ENCODE measurements around the gene ZMPSTE24.
"Not testable (repeated sequence)": the region's sequence is repeated elsewhere in the genome, so short reads cannot be mapped to it uniquely, and the experiment has no call there.

ZMPSTE24 gene

DNA sequence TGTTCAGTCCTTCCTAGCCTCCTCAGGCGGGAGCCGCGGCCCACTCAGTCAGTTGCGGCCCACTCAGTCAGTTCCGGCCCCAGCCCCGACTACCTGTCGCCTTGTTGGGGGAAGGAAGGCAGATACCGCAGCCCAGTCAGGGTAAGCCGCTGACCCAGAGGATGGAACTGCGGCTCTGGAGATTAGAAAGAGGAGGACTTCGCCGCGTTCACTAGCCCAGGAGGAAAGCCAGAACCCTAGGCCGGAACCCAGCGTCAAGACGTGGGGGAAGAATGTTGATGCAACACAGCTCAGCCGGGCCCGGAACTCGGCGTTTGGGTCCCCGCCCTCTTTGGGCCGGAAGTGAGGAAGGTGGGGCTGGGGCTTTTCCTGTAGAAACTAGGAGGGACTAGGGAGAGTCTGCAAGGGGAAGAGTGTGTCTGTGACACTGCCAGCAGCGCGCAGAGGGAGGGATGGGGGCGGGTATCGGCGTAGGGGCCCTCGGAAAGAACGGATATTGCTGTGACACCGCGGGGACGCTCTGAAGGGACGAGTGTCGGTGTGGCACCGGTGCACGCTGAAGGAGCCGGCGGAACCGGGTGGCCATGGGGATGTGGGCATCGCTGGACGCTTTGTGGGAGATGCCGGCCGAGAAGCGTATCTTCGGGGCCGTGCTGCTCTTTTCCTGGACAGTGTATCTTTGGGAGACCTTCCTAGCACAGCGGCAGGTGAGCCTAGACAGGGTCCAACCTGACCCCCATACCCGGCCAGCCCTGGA, at the start of gene ZMPSTE24:
Gene ZMPSTE24, plus strand, starts transcription at position 549 of the 757 bp plus-strand sequence. Its CDS starts 36 bp downstream, at position 585.
- FAIRE-seq = peak; percentile 43

- no peak for FAIRE-seq
Observed at GRCh38 chr1:40210511-40211204, 47.4 kb upstream of the ZMPSTE24 start.

DNA sequence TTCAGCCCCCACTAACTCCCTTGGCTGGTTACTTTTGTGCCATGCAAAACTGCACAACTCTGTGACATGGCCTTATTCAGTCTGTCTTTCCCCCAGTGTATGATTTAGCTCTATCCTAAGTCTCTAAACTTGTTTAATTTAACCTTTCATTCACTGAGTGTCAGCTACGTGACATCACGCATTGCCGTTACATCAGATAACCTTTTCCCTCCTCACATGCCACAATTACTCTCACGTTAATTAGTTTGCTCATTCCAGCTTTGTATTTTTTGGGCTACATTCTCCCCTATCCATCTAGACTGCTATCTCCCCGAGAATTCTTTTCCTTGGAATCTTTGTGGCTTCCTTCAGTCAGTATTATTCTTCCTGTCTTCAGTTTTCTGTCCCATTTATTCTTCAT, 39.7 kb upstream of the ZMPSTE24 start:
- no peak for FAIRE-seq

DNA sequence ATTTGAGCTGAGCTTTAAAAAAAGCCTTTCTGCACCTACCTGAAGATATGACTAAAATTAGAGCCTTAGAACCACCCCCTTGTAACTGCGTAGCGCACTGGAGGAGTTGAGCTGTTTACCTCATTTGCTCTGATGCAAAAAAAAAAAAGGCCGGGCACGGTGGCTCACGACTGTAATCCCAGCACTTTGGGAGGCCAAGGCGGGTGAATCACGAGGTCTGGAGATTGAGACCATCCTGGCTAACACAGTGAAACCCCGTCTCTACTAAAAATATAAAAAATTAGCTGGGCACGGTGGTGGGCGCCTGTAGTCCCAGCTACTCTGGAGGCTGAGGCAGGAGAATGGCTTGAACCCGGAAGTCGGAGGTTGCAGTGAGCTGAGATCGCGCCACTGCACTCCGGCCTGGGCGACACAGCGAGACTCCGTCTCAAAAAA, 36.5 kb upstream of the ZMPSTE24 start:
- FAIRE-seq = not testable (repeated sequence)

- FAIRE-seq = peak; percentile 5
Observed at GRCh38 chr1:40221977-40222772, 35.9 kb upstream of the ZMPSTE24 start.

GRCh38 chr1:40224040-40224439, 34.0 kb upstream of the ZMPSTE24 start:
- no peak for FAIRE-seq

- no peak for FAIRE-seq
Observed at GRCh38 chr1:40226192-40226591, 31.8 kb upstream of the ZMPSTE24 start.

DNA sequence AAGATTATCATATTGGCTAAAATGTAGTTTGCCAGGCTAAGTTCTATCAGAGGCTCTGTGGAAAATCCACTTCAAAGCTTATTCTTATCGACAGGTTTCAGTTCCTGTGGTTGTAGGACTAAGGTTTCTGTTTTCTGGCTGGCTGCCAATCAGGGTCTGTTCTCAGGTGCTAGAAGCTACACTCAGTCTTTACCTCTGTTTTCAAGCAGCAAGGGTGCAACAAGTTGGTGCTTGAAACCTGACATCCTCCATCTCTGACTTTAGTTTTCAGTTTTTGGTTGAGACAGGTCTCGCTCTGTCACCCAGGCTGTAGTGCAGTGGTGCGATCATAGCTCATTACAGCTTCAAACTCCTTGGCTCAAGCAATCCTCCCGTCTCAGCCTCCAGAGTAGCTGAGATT, 25.6 kb upstream of the ZMPSTE24 start:
- FAIRE-seq = no peak

- no peak for FAIRE-seq
Observed at GRCh38 chr1:40239626-40240025, 18.4 kb upstream of the ZMPSTE24 start.

GRCh38 chr1:40240390-40240789, 17.6 kb upstream of the ZMPSTE24 start:
- FAIRE-seq = no peak

DNA sequence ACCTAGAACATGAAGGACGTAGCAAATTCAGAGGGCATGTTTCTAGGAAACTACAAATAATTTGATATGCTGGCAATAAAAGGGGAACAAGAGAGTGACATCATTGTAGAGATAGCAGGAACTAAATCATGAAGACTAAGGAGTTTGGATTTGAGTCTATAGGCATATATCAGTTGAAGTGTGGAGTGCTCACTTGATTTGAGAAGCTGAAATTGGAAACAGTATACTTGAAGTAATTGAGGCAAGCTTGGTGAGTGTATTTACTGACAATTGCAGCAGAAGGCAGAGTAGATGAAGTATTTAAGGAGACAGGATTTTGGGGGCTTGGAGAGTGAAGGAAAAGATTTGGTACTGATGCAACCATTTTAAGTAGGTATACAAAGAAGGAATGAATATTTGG, 16.7 kb upstream of the ZMPSTE24 start:
- FAIRE-seq = no peak

DNA sequence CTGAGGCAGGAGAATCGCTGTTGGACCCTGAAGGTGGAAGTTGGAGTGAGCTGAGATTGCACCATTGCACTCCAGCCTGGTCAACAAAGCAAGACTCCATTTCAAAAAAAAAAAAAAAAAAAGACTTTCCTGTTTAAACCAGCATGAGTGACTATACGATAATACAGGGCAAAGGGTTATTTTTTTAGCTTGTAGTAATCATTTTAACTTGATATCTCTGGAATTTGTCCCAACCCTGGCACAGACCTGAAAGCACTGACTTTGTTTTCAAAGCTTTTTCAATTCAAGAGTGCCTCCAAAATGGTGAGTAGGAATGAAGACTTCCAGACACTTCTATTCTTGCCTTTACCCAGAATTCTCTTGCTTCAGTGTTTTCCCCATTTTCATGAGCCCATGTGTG, 14.7 kb upstream of the ZMPSTE24 start:
- FAIRE-seq = no peak

GRCh38 chr1:40244138-40244744, 13.8 kb upstream of the ZMPSTE24 start:
- FAIRE-seq = no peak

DNA sequence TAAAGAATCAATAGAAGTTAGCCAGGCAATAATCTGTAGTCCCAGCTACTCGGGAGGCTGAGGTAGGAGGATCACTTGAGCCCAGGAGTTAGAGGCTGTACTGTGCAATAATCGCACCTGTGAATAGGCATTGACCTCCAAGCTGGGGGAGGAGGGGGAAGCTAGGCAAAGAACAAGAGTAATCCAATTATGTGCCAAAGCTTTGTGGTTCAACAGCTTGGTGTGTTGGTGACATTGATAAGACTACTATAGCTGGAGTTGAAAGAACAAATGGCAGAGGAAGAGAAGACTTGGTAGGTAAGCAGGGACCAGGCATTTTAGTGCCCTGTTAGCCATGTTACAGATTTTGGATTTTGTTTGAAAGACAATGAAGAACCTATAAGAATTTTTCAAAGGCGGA, 12.3 kb upstream of the ZMPSTE24 start:
- no peak for FAIRE-seq

DNA sequence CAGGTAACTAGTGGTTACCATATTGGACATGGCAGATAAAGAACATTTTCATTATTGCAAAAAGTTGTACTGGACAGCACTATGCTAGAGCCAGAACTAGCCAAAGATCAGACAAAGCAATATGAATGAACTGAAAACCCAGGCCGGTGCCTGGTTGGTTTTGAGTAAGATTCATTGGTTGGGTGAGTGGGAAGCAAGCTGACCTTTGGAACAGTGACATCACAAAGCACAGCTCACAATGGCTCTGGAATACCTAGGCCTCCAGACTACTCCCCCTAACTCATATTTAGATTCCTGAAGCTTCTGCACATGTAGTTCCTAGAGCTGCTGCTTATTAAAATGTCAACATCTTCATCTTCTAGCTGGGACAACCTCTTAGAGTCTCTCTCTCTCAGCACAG, 10.4 kb upstream of the ZMPSTE24 start, which contains the start of gene TMCO2:
Gene TMCO2, plus strand, starts transcription at position 283 of the 400 bp plus-strand sequence. Its CDS starts 57 bp downstream, at position 340.
- FAIRE-seq = no peak

DNA sequence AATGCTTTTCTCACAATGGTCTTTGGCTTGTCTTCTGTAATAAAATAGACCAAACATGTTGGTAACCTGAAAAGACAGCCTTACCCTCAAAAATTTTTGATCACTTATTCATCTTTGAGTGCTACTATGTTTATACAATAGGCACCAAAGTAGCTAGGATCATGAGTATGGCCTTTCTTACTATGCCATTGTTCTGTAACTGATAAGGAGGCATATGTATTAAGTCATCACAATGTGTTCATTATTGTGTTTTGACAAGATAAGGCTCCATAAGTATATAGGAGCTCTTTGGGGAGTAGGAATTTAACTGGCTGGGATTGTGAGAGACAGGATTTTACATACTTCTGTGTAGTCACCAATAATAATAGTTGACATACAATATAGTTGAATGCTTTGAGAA, 9.6 kb upstream of the ZMPSTE24 start:
- no peak for FAIRE-seq

DNA sequence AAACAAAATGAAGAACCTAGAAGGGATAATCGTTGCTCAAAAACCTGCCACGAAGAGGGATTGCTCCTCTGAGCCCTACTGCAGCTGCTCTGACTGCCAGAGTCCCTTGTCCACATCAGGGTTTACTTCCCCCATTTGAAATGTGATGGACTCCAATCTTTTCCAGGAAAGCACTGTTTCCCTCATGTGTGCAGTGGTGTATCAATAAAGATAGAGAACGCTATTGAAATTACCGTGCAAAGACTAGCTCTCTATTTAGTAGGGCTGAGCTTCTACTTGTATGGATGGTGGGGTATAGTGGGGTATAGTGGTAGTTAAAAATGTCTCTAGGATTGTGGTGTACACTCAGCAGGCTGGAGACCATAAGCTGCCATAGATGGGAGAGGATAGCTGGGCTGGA, 6.6 kb upstream of the ZMPSTE24 start:
- no peak for FAIRE-seq

- FAIRE-seq = no peak
Observed at GRCh38 chr1:40252601-40253000, 5.4 kb upstream of the ZMPSTE24 start.

- no peak for FAIRE-seq
Observed at GRCh38 chr1:40255231-40255630, 2.8 kb upstream of the ZMPSTE24 start.

DNA sequence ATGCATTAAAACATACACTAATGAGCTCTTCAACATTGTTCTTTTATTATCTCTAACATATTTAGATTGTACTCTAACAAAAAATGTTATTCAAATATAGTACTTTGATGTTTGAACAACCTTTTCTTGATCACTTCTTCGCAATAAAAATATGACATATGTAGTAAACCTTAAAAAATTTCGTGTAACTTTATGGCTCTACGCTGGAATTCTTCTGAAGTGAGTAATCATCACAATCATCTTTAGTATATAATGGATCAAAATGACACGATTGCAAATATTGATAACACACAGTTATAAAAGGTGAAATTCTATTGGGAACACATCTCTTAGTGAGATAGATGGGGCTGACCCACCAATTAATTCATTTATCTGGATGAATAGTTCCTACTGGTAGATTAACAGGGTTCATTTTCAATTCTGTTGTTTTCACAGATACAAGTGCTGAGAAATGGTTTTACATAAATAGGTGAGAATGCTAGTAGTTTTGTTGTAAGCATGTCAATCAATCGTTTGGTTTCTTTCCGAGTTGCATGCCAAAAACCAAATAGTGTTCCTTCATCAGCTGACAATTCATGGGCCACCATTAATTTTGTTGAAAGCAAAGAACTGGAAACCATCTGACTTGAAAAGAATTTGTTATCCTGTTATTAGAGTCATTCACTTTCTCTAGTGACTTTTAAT, 1.5 kb upstream of the ZMPSTE24 start:
- FAIRE-seq = no peak

DNA sequence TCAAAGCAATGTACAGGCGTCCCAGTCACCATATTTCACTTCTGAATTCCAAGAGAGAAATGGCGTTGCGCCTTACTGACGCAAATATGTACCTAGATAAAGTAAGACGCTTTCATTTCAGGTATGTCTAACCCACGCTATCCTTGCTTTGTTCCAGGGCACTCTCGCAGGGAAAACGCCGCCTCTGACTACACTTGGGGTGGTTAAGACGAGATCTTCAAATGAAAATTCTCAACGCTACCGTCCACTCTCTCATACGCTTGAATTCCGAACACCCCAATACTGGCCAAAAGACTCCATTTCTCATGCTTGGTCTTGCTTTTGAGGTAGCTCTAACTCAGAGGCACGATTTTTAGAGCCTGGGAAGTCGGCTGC, 736 bp upstream of the ZMPSTE24 start:
- no peak for FAIRE-seq

GRCh38 chr1:40258445-40258769, 371 bp downstream of the ZMPSTE24 start:
- no peak for FAIRE-seq

DNA sequence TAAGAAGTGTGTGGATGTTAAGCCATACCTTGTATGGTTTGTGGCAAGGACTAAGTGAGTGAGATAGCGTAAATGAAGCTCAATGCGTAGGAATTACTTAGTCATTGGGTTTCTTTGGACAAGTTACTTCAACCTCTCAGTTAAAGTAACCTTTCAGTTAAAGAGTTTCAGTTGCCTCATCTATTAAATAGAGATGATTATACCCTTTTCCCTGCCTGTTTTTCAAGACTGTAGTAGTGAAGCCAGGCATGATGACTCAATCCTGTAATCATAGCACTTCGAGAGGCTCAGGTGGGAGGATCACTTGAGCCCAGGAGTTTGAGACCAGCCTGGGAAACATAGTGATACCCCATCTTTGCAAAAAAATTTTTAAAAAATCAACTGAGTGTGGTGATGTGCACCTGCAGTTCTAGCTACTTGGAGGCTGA, 6.3 kb downstream of the ZMPSTE24 start:
- FAIRE-seq = no peak

Measured in islet of Langerhans (tissue), 1 donor.